H1 (cell line): ENCODE measurements around the gene RNF182. TPM values are rescaled to one million over a fixed set of nuclear protein-coding genes. Genes with fewer than 3 reads are reported as not detected.

Experiments
- CTCF ChIA-PET: fragments of 300-600 bp; sonication (Branson Sonifier 250); formaldehyde crosslinking; loops from one replicate; lab custom pipeline; 2021; ENCODE audit not compliant: partially characterized antibody; lab: Charles Lee
- POLR2A ChIA-PET: fragments of 300-600 bp; sonication (Branson Sonifier 250); formaldehyde crosslinking; loops from one replicate; lab custom pipeline; 2021; ENCODE audit warnings: inconsistent platforms; ENCODE audit not compliant: partially characterized antibody; lab: Charles Lee
- DNase-seq, 2 experiments: peaks; one replicate each; pipeline versions ENCODE4 v3.0.0 to v3.0.0-alpha.2; 2010 to 2022; ENCODE audit warnings: low spot score in 2 of 2, low read depth in 1 of 2, mixed read lengths in 1 of 2
- FAIRE-seq: peaks from 2 replicates; lab custom pipeline; 2011; peaks lifted over from hg19 to GRCh38; lab: Jason Lieb, UNC
- H2AFZ ChIP-seq: 2 replicates; pipeline ENCODE4 v1.8.1; 2012; ENCODE audit warnings: low read length, inconsistent platforms
- H2AK5ac ChIP-seq: 2 replicates; pipeline ENCODE4 v1.6.1; 2013; ENCODE audit warnings: low read depth, low read length
- H2BK120ac ChIP-seq: replicated peaks from 2 replicates; pipeline ENCODE3; 2013; ENCODE audit warnings: low read depth, low read length, inconsistent platforms
- H2BK12ac ChIP-seq: 2 replicates; pipeline ENCODE4 v1.6.1; 2013; ENCODE audit warnings: low read depth, low read length
- H2BK15ac ChIP-seq: 2 replicates; pipeline ENCODE4 v1.6.1; 2013; ENCODE audit warnings: low read length
- H2BK20ac ChIP-seq: 2 replicates; pipeline ENCODE4 v1.6.1; 2013; ENCODE audit warnings: low read length
- H2BK5ac ChIP-seq: 2 replicates; pipeline ENCODE4 v1.6.1; 2013; ENCODE audit warnings: low read depth, low read length
- H3K14ac ChIP-seq: 2 replicates; pipeline ENCODE4 v1.6.1; 2013; ENCODE audit warnings: inconsistent platforms; ENCODE audit not compliant: insufficient read length
- H3K18ac ChIP-seq: 2 replicates; pipeline ENCODE4 v1.6.1; 2013; ENCODE audit warnings: low read length; ENCODE audit errors: extremely low read depth
- H3K23ac ChIP-seq: 2 replicates; pipeline ENCODE4 v1.6.1; 2013; ENCODE audit warnings: inconsistent platforms; ENCODE audit not compliant: insufficient read length
- H3K23me2 ChIP-seq: 2 replicates; pipeline ENCODE4 v1.6.1; 2013; ENCODE audit warnings: low read depth, low read length
- H3K27ac ChIP-seq: 2 replicates; pipeline ENCODE4 v1.6.1; 2011; ENCODE audit warnings: low read depth, low read length, inconsistent platforms
- H3K27me3 ChIP-seq, 4 experiments: replicated peaks in 1 of 4; 1 replicate in 1 of 4; 2 replicates in 3 of 4; pipeline versions ENCODE4 v1.6.1 to v1.8.1; 2011 to 2013; ENCODE audit warnings: low read length in 3 of 4, mild to moderate bottlenecking in 3 of 4, inconsistent platforms in 2 of 4, mixed read lengths in 2 of 4, moderate library complexity in 1 of 4; ENCODE audit not compliant: control insufficient read depth in 3 of 4, insufficient read depth in 3 of 4; ENCODE audit errors: extremely low read depth in 1 of 4
- H3K36me3 ChIP-seq, 4 experiments: 2 replicates each; pipeline versions ENCODE4 v1.6.1 to v1.8.1; 2011 to 2013; ENCODE audit warnings: mild to moderate bottlenecking in 4 of 4, low read length in 3 of 4, moderate library complexity in 2 of 4, control low read depth in 1 of 4, inconsistent platforms in 1 of 4; ENCODE audit not compliant: insufficient read depth in 4 of 4, control insufficient read depth in 2 of 4
- H3K4ac ChIP-seq: replicated peaks from 2 replicates; pipeline ENCODE3; 2013; ENCODE audit warnings: low read length, low read depth, mixed read lengths, inconsistent platforms; ENCODE audit not compliant: insufficient read length
- H3K4me1 ChIP-seq, 4 experiments: replicated peaks in 1 of 4; 1 replicate in 1 of 4; 2 replicates in 3 of 4; pipeline versions ENCODE4 v1.6.1 to v1.8.1; 2011 to 2013; ENCODE audit warnings: low read length in 3 of 4, inconsistent platforms in 2 of 4, mixed read lengths in 1 of 4; ENCODE audit not compliant: insufficient read depth in 4 of 4, control insufficient read depth in 3 of 4
- H3K4me2 ChIP-seq, 2 experiments: 2 replicates each; pipeline versions ENCODE4 v1.6.1 to v1.8.1; 2011 to 2013; ENCODE audit warnings: low read depth in 2 of 2, low read length in 2 of 2, control low read depth in 1 of 2, inconsistent platforms in 1 of 2, mild to moderate bottlenecking in 1 of 2; ENCODE audit not compliant: insufficient read depth in 1 of 2
- H3K4me3 ChIP-seq, 4 experiments: fragments of 200-600, 300-600 bp in 1 of 4; sonication (generic), shearing (Covaris generic), sonication (Bioruptor Twin) in 1 of 4; 2 replicates each; pipeline versions ENCODE4 v1.5.1 to v1.8.1; 2011 to 2016; ENCODE audit warnings: low read length in 4 of 4, low read depth in 3 of 4, control low read depth in 2 of 4, inconsistent platforms in 2 of 4, mild to moderate bottlenecking in 2 of 4, mixed read lengths in 1 of 4, moderate library complexity in 1 of 4; ENCODE audit not compliant: insufficient read depth in 2 of 4; ENCODE audit errors: extremely low read depth in 1 of 4
- H3K56ac ChIP-seq: replicated peaks from 2 replicates; pipeline ENCODE3; 2013; ENCODE audit warnings: low read depth, mild to moderate bottlenecking, mixed read lengths, low read length, inconsistent platforms; ENCODE audit not compliant: insufficient read length
- H3K79me1 ChIP-seq: 2 replicates; pipeline ENCODE4 v1.6.1; 2013; ENCODE audit warnings: low read depth, low read length, control low read depth
- H3K79me2 ChIP-seq, 2 experiments: 2 replicates each; pipeline versions ENCODE4 v1.6.1 to v1.8.1; 2012 to 2013; ENCODE audit warnings: low read length in 2 of 2, mild to moderate bottlenecking in 2 of 2, inconsistent platforms in 1 of 2; ENCODE audit not compliant: insufficient read depth in 2 of 2, control insufficient read depth in 1 of 2
- H3K9ac ChIP-seq, 4 experiments: replicated peaks in 1 of 4; 1 replicate in 1 of 4; 2 replicates in 3 of 4; pipeline versions ENCODE4 v1.6.1 to v1.8.1; 2011 to 2013; ENCODE audit warnings: low read depth in 3 of 4, low read length in 3 of 4, control low read depth in 2 of 4, mild to moderate bottlenecking in 2 of 4, moderate library complexity in 2 of 4, inconsistent platforms in 1 of 4; ENCODE audit errors: extremely low read depth in 1 of 4
- H3K9me3 ChIP-seq, 2 experiments: 2 replicates each; pipeline versions ENCODE4 v1.6.1 to v1.8.1; 2012 to 2013; ENCODE audit warnings: mild to moderate bottlenecking in 2 of 2, moderate library complexity in 2 of 2, control low read depth in 1 of 2, inconsistent platforms in 1 of 2, low read depth in 1 of 2, low read length in 1 of 2, mixed read lengths in 1 of 2; ENCODE audit not compliant: insufficient read depth in 2 of 2
- H4K20me1 ChIP-seq, 2 experiments: replicated peaks in 1 of 2; 2 replicates each; pipeline versions ENCODE3 to v1.8.1; 2011 to 2013; ENCODE audit warnings: inconsistent platforms in 2 of 2, low read length in 2 of 2, mild to moderate bottlenecking in 1 of 2; ENCODE audit not compliant: insufficient read depth in 2 of 2, control insufficient read depth in 1 of 2
- H4K5ac ChIP-seq: 2 replicates; pipeline ENCODE4 v1.6.1; 2013; ENCODE audit warnings: low read length, low read depth, mixed read lengths, inconsistent platforms; ENCODE audit not compliant: insufficient read length
- H4K8ac ChIP-seq: 2 replicates; pipeline ENCODE4 v1.8.0; 2013; ENCODE audit warnings: mild to moderate bottlenecking, moderate library complexity, low read length, inconsistent platforms; ENCODE audit not compliant: insufficient read depth; ENCODE audit errors: extremely low read depth
- H4K91ac ChIP-seq: replicated peaks from 2 replicates; pipeline ENCODE3; 2013; ENCODE audit warnings: low read length, mixed read lengths, inconsistent platforms; ENCODE audit not compliant: insufficient read length
- BCL11A ChIP-seq, 2 experiments: IDR thresholded peaks; one replicate each; pipeline ENCODE4 v1.6.1; 2011; ENCODE audit warnings: low read depth in 2 of 2, low read length in 2 of 2, mild to moderate bottlenecking in 2 of 2
- CEBPB ChIP-seq: IDR thresholded peaks from 2 replicates; pipeline ENCODE4 v1.6.1; 2012; ENCODE audit warnings: low read depth, low read length
- EGR1 ChIP-seq: IDR thresholded peaks from 2 replicates; pipeline ENCODE4 v1.6.1; 2011; ENCODE audit warnings: low read depth, low read length, borderline replicate concordance
- EZH2 ChIP-seq: fragments of 200-600 bp; sonication (generic); IDR thresholded peaks from 2 replicates; pipeline ENCODE4 v1.7.1; 2012; ENCODE audit warnings: low read depth, mild to moderate bottlenecking, moderate library complexity, low read length, inconsistent platforms; ENCODE audit not compliant: severe bottlenecking
- HDAC6 ChIP-seq: IDR thresholded peaks from one replicate; pipeline ENCODE4 v1.7.1; 2012; ENCODE audit warnings: low read depth, mild to moderate bottlenecking, inconsistent platforms, low read length, moderate library complexity
- NANOG ChIP-seq: IDR thresholded peaks from 2 replicates; pipeline ENCODE4 v1.6.1; 2011; ENCODE audit warnings: low read length, low read depth, mild to moderate bottlenecking, inconsistent platforms; ENCODE audit not compliant: insufficient read depth, poor library complexity, severe bottlenecking
- RXRA ChIP-seq: IDR thresholded peaks from 2 replicates; pipeline ENCODE4 v1.6.1; 2011; ENCODE audit warnings: low read depth, mild to moderate bottlenecking, low read length, moderate library complexity; ENCODE audit not compliant: insufficient read depth
- SAP30 ChIP-seq: fragments of 300-600 bp; sonication (generic); IDR thresholded peaks from 2 replicates; pipeline ENCODE4 v1.7.1; 2012; ENCODE audit warnings: low read length, moderate library complexity, mild to moderate bottlenecking, inconsistent platforms; ENCODE audit not compliant: insufficient read depth, insufficient replicate concordance
- SP1 ChIP-seq: IDR thresholded peaks from 2 replicates; pipeline ENCODE4 v1.6.1; 2011; ENCODE audit warnings: low read depth, low read length
- polyA plus RNA-seq, 7 experiments: library from polyadenylated mRNA; depleted of rRNA in 3 of 7; stranded (reverse) in 5 of 7; unstranded in 2 of 7; fragments of >200 nt in 5 of 7; fragments of 200-250 nt in 2 of 7; gene quantifications; 1 replicate in 5 of 7; 2 replicates in 1 of 7; 4 replicates in 1 of 7; pipeline versions ENCODE4 v1.2.1 to v1.2.3, GENCODE V29; 2011 to 2013; ENCODE audit warnings: missing spikeins in 2 of 7, mixed read lengths in 2 of 7
- total RNA-seq: library from RNA; stranded (reverse); fragmentation: NEBNext Ultra II Directional; extraction: Animal tissue kit (Norgen Biotek cat#: 25700); gene quantifications from 2 replicates; pipeline ENCODE4 v1.2.1, GENCODE V29; 2021

RNF182 gene
- total and polyA plus RNA-seq, 2 of the 8 experiments (the other 6 are each of a cell fraction or from before 2014, with no cell fraction given) = 6.2 to 10.7 TPM

DNA sequence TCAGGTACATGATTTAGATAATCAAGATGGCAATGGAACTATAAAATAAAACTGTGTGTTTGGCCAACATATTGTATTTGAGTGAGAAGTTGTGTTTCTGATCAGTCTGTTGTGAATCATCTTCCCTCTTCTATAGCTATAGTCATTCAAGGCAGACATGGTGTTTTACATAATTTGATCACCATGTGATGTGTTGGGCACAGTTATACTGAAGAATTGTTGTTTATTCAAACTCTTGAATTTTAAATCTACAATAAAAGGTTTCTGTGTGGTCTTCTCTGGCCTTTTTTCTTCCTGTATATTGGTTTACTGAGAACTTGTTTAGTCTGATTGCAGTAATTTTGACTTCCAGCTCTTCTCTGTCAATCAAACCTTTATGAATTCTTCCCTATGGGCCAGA lies 4.4 kb downstream of the RNF182 start:
- no peak overlapping the region for H2AFZ ChIP-seq
- H3K9ac ChIP-seq = no peak overlapping the region
- no peaks in the 10 kb centered on the region for H4K20me1 ChIP-seq
- no peak overlapping the region for H3K4me2 ChIP-seq
- no peak overlapping the region for H2BK5ac ChIP-seq
- H3K27ac ChIP-seq = no peak overlapping the region
- DNase-seq (no peak), FAIRE-seq (no peak)
- no peaks in the 10 kb centered on the region for H3K36me3 ChIP-seq
- H3K56ac ChIP-seq = no peak overlapping the region
- no peak overlapping the region for H4K5ac ChIP-seq
- H2BK15ac ChIP-seq = no peak overlapping the region
- ChIA-PET POLR2A (interaction anchor here (1.0 kb wide), 1 partner anchor 106 kb away, joined by 3 read pairs; no protein-coding TSS in a partner anchor), CTCF (interaction anchor here (3.6 to 12.0 kb wide), 2 partner anchors 20 to 113 kb away, joined by 23 to 133 read pairs; no protein-coding TSS in a partner anchor)
- H3K4ac ChIP-seq = no peak overlapping the region
- no peak overlapping the region for H2AK5ac ChIP-seq
- no peak overlapping the region for H3K4me3 ChIP-seq
- no peak overlapping the region for H4K91ac ChIP-seq
- no peak overlapping the region for H3K18ac ChIP-seq
- no peak overlapping the region for H4K8ac ChIP-seq
- no peaks in the 10 kb centered on the region for H3K79me1 ChIP-seq
- no peak overlapping the region for H3K23ac ChIP-seq
- H2BK12ac ChIP-seq = no peak overlapping the region
- H2BK20ac ChIP-seq = no peak overlapping the region
- H3K23me2 ChIP-seq = peaks cover 9% of the 10 kb centered on the region; the same call in 1 of the 2 replicates
- no peaks in the 10 kb centered on the region; a peak in 3 of 7 replicates for H3K27me3 ChIP-seq
- no peaks in the 10 kb centered on the region for H3K9me3 ChIP-seq
- peaks cover 0 to 23% of the 10 kb centered on the region in 2 experiments; a peak in 2 of 4 replicates for H3K79me2 ChIP-seq
- H3K14ac ChIP-seq = no peak overlapping the region
- H3K4me1 ChIP-seq = peaks cover 0 to 10% (median 5%) of the 10 kb centered on the region in 4 experiments; a peak in 4 of 7 replicates
- H2BK120ac ChIP-seq = no peak overlapping the region
- TF ChIP-seq HDAC6 (no peak), SP1 (no peak), RXRA (no peak), SAP30 (no peak), EGR1 (no peak), CEBPB (no peak), NANOG (no peak), BCL11A (IDR thresholded peaks at IDR 0.05; ENCODE audit: low read depth in 2 of 2, low read length in 2 of 2) (no peak), EZH2 (no peak)
